Body of pancreas (tissue), 4 donors: ENCODE measurements around the gene RNF128.

Experiments used
- CTCF ChIP-seq, 7 experiments: fragments of 450-650 bp in 4 of 7; fragments of 200-600 bp in 3 of 7; sonication (generic) in 3 of 7; IDR thresholded peaks; one replicate each; pipeline ENCODE4 v1.5.1; 2016 to 2019; ENCODE audit warnings: antibody characterized with exemption in 7 of 7
- POLR2A ChIP-seq, 3 donors: fragments of 450-650 bp; IDR thresholded peaks; one replicate each; pipeline ENCODE4 v1.6.1; 2016; ENCODE audit warnings: antibody characterized with exemption in 3 of 3, mild to moderate bottlenecking in 2 of 3

GRCh38 chrX:106730401-106730800 lies 3.9 kb downstream of the RNF128 start:
- no peak for TF ChIP-seq CTCF (IDR thresholded peaks at IDR 0.05)
- TF ChIP-seq POLR2A (IDR thresholded peaks at IDR 0.05), result no peak
